NCI-H2196 treated with DMSO at 0.1 percent for 48 hours (cell line): ENCODE data around the gene NT5E.

Experiments
- DNase-seq: peaks from one replicate; lab custom pipeline; 2025; ENCODE audit not compliant: unreplicated experiment; lab: John Stamatoyannopoulos, UW

Gene NT5E

DNA sequence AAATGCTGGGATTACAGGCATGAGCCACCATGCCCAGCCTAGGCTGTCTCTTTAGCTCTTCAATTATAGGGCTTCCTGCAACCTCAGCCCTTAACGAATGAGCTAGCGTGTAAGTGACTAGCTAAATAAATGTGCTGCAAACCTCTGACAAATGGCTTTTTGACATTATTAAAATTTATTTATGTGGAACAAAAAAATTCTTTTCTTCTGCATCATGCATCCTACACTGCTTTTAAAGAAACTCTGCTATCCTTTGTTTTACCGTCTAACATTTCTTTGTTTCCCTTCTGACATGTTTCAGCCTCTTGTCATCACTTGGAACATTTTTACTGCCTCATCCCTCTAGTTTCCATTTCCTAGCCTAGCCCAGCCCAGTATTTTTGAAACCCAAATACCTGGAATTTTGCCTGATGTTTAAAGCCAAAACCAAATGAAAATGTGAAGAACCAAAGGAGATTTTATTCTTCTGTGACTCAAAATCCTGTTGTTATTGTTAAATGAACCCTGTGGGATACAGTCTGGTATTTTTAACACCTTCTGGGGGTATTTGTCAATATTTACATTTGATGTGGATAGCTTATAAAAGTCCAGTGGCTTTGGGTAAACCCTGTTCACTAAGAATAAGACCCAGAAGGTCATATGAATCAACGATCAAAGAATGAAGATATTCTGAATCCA, 9.5 kb downstream of the NT5E start:
- no peak for DNase-seq

DNA sequence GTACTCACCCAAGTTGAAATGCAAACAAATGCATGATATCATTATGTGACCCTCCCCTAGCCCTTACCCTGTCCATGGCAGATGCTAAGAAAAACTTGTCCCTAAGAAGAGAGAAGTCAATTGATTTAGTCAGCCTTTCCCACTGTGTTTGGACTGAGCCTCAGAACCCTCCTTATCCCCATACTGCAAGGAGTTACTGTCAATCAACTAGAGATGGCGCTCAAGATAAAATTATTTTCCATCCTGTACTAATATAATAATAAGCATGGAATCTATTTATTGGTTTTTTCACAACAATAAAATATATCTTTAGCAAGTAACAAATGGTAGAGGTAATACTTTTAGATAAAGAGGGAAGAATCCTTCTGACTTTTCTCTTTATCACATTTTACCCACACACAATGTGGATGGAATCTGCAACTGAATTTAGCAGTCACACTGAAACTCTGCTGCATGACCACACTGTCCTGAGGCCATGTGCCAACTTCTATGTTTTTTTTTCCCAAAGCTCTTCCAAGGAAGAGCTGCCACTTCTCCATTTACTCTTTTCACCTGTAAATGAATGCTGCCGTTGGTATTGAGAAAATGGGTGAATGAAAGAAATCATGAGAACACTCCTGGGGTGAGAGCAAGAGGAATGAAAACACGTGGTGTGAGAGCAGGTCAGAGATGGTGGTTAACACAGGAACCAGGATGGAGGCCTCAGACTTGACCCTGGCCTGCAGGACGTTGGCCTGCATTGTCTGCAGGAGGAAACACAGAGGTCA, 10.5 kb downstream of the NT5E start:
- DNase-seq = no peak

GRCh38 chr6:85460921-85461797, 11.3 kb downstream of the NT5E start:
- DNase-seq = no peak

DNA sequence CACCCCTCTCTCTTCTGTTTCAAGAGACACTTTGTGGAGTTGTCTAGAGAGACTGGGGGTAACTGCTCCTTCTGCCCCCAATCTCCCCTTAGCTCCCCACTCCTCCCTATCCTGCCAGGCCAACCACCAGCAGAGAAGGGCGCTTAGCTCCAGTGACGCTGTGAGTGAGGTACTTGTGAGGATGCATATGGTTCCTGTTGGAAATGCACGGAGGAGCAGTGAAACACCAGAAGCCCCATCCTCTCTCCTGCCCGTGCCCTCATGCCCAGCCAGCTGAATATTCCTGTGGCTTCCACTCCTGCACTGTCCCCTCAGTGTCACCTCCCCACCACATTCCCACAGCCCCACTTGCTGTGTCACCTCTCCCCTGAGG, 11.9 kb downstream of the NT5E start:
- DNase-seq = no peak

- DNase-seq = no peak
Observed at GRCh38 chr6:85462673-85463072, 12.8 kb downstream of the NT5E start.

- DNase-seq = no peak
Observed at GRCh38 chr6:85463621-85464259, 13.9 kb downstream of the NT5E start.

- DNase-seq = no peak
Observed at GRCh38 chr6:85464260-85464644, 14.4 kb downstream of the NT5E start.

GRCh38 chr6:85464722-85465150, 14.9 kb downstream of the NT5E start:
- no peak for DNase-seq

DNA sequence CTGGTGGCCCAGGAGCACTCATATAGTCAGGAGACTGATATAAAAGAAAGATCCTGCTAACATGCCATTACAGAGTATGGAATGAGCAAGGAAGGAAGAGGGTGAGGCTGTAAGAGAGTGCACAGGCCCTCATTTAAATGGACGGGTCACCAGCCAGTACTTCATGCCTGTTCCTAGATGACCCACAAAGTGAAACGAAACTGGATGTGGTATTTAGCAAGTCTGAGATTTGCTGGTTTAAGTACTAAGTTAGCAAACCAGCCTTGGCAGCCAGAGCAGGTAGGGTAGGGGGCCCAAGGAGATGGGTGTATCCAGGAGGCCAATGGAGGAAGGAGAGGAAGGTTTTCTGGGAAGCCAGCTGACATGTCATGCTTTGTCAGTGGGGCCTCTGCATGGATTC, 15.9 kb downstream of the NT5E start:
- no peak for DNase-seq

DNA sequence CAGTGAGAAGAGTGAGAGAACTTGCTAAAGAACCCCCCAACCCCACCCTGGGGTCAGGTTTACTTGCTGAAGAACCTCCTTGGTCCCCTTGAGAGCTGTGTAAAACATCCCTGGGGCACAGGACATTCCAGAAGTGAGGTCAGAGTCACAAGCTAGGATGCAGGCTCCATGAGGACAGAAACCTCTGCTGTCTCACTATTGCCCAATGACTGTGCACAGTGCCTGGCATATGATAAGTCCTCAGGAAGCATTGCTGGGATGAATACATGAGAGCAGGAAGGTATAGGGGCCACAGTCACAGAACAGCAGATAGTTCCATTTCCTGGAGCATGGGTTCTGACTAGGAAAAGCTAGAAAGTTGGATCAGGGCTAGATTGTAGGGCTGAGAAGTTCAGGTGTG, 18.4 kb downstream of the NT5E start:
- no peak for DNase-seq

GRCh38 chr6:85469276-85470022, 19.6 kb downstream of the NT5E start:
- no peak for DNase-seq

DNA sequence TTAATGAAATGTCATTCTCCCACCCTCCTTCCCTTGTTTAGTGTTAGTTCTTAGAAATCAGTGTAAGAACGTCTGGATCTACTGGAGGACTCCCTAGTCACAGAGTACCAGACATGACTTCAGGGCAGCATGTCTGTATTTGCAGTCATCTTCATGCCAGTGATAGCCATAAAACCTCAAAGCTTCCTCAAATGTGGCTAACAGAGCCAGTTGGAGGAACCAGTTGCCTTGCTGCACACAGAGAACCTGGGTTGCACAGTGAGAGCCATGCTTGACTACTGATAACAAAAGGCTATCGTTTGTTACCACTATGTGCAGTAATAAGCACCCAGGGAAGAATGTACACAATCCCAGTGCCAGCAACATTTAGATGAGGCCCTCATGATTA, 20.1 kb downstream of the NT5E start:
- no peak for DNase-seq

- no peak for DNase-seq
Observed at GRCh38 chr6:85472744-85473143, 22.9 kb downstream of the NT5E start.

DNA sequence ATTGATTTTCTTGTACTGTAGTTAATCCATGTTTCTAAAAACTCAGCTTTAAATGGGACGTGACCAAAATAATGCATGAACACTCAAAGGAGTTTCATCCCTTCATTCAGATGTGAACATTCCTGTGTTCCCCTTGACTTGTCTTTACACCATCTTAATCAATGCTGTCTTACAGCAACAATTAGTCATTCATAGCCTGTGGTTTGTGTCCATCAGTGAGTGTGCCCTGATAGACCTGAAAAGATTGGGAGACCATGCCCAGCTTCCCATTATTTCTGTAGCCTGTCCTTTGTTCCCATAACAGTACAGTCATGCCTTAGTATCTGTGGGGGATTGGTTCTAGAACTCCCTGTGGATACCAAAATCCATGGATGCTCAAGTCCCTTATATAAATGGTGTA, 23.9 kb downstream of the NT5E start:
- no peak for DNase-seq

DNA sequence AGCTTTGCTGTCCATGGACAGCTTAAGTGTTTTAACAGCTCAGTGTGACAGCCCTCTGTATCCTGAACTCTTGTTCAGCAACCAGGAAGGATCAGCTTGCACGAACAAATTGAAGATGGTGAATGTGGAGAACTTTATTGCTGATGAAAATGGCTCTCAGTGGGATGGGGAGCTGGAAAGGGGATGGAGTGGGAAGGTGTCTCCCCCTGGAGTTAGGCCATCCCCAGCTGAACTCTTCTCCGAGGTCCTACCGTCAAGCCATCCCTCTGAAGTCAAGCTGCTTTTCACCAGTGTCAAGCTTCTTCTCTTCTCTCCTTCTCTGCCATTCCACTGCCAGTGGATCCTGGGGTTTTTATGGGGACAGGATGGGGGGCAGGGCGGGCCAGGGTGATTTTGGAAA, 26.6 kb downstream of the NT5E start:
- DNase-seq = no peak

DNA sequence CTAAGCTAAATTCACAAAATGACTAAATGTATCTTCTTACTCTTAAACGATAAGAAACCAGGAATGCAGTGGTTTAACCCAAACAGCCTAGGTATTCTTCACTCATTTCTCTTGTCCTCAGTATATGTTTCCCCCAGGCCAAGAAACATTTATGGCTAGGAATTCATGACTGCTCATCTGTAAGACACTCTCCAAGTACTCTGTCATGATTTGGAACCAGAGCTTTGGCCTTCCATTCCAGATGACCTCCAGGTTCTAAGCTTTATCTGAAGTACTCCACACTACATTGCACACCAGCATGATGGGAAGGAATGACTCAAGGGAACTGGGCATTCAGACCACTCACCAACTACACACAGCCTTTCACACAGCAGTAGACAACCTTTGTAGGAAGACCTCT, 29.3 kb downstream of the NT5E start:
- DNase-seq = no peak

DNA sequence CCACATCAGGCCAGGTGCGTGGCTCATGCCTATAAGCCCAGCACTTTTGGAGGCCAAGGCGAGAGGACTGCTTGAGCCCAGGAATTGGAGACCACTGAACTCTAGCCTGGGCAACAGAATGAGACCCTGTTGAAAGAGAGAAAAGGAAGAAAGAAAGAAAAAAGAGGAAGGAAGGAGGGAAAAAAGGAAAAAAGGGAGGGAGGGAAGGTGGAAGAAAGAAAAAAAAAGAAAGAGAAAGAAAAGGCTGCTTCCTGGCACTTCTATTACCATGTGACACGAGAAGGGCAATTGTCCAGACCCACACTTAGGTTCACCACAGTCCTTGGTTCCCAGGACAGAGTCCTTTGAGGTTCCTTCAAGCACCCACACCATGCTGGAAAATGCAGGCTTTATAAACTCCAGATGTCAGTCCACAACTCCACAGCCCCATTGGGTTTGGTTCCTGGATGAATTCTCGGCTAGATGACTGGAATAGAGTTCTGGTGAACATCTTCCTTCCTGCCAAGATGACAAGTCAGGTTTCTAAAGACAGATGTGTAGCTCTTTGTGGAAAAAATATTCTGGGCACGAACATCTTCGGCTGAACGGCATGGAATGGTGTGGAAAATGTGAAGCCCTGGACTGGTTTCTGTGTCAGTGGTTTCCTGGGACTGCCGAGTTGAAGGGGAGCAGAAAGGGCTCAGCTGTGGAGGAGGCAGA, 32.5 kb downstream of the NT5E start:
- no peak for DNase-seq

DNA sequence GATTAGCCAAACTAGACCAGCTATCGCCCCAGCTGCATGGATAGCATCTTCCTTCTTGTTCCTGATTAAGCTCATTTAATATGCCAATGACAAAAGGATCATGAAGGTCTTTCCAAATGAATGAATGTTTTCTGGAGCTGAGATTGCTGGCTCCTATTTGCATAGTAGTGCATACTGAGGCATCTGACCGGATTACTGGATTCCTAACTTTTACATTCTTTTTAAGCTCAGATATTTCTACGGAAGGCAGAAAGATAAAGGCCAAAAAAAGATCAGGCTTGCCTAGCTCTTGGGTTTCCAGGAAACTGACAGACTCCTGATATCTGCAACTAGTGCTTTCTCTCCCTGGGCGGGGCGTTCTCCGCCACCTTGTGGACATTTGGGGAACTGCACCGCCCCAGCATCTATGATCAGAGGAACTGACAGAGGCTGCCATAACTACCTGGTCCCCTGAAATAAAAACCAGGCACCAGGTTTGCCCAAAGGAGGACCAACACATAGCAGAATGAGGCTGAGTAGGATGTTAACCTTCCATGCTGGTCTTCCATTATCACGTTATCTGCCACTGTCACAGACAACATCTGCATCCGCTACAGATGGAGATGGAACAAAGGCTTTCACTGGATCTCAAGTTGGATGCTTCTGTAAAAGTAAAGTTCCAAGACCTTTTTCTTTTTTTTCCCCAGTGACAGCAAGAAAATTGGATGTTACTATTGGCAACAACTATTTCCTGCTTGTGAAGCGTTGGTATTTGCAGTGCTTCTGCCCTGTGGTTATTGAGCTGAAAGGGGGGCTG, 33.2 kb downstream of the NT5E start:
- no peak for DNase-seq

- DNase-seq = no peak
Observed at GRCh38 chr6:85483846-85484245, 34.0 kb downstream of the NT5E start.
